ENCODE results near the gene SLC24A3.

SLC24A3 gene

DNA sequence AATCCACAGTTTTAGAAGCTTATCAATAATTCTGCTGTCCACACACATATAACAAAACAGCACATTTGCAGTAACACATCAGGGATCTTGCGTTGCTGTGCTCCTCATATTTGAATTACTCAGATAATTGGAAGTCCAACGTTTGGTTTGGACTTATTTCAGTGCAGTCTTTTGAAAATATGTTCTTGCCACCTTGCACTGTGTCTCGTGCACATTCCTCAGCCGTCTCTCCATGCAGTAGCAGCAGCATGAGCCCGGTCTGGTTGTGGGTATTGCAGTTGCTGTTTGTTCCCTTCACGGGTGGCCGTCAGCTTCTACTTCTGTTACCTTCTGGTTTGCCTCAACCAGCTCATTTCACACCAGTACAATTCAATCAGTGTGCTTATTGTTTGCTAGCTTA is 215.5 kb downstream of the SLC24A3 start:
- DNase-seq (ENCODE audit: low spot score) = no peak

DNA sequence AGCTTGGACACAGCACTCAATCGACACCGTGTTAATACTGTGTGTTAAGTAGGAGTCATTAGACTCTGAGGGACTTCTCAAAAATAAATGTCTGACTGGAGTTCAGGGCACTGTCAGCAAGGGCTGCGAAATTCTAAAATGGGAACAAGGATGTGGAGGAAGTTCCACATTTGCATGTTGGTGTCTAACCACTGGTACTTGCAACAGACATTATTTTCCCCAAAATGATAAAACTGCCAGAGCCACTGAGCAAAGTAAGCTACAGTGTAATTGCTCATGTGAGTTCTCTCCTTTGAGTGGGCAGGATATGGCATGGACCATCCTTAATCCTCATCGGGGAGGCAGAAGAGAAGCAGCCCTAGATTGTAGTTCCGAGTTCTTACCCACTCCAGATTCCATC is 215.9 kb downstream of the SLC24A3 start:
- no peak for DNase-seq (ENCODE audit: low spot score)

DNA sequence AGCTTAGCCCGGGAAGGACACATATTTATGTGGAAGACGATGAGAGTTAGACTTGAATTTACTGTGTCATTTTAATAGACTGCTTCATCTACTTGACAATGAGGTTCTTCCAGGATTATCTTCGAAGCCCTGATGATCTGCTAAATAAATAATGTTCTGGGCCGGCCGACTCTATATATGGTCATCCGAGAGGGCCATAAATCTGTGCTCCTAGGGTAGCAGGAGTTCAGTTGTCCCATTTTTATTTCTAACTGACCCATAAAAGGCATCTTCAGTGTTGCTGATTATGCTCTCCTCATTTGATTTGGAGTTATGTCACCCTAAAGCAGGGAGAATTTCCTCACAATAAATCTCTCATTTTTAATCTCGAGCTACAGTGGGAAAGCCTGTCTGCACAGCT is 217.1 kb downstream of the SLC24A3 start:
- no peak for DNase-seq (ENCODE audit: low spot score)

DNA sequence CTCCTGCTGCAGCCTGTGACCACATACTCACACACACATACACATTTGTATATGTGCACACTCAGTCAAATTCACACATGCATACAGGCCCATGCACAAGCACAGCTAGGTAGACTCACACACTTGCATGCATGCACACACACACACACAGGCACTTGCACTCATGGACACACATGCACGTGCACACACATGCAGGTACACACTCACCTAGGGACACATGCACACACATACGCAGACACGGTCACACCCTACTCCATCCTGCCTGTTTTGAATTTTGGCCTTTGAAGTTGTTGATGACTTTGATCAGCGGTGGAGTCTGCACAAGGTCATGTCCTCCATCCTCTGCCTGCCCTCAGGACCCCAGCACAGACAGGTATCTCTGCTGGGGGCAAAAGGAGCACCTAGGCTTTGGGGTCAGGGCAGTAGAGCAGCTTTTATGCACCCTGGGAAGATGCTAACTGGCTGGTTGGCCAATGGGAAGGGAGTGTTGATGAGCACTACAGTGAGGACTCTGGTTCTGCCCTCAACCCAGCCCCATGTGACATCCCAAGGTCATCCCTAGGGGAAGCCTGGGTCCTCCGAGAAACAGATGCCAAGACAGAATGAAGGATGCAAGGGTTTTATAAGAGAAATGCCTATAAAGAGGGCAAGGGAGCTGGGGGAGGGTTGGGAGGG is 218.3 kb downstream of the SLC24A3 start:
- DNase-seq (ENCODE audit: low spot score) = no peak

DNA sequence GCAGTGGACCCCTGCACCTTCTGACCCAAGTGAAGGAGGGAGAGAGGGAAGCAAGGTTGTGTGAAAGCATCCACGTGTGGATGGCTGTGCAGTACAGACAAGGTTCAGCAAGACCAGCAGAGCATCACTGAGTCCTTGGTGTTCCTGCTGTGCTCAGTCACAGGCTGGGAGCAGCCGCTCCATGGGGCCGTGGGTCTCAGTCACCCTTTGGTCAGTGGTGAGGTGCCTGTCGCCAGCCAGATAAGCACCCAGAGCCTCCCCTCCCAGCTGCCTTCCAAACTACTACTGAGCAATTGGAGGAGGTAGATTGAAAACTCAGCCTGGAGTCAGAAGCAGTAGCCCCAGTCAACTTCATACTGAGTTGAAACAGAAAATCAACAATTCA is 218.9 kb downstream of the SLC24A3 start:
- DNase-seq (ENCODE audit: low spot score) = no peak

DNA sequence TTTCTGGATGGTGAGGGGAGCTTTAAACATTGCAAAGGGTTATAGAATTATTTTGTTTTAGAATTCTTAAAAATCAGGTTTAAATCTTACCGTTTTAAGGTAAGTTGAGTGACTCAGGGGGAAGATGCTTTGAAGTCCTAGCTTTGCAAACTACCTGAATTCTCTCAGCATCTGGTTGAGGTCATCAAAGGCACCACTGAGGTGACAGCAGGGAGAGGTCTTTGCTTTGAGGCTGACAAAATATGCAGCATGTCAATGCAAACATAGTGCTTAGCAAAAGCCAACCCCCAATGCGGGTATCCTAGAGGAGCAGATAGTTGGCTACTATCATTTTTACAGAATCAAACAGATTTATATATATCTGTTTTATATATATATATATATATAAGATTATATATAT is 219.5 kb downstream of the SLC24A3 start:
- no peak for DNase-seq (ENCODE audit: low spot score)

DNA sequence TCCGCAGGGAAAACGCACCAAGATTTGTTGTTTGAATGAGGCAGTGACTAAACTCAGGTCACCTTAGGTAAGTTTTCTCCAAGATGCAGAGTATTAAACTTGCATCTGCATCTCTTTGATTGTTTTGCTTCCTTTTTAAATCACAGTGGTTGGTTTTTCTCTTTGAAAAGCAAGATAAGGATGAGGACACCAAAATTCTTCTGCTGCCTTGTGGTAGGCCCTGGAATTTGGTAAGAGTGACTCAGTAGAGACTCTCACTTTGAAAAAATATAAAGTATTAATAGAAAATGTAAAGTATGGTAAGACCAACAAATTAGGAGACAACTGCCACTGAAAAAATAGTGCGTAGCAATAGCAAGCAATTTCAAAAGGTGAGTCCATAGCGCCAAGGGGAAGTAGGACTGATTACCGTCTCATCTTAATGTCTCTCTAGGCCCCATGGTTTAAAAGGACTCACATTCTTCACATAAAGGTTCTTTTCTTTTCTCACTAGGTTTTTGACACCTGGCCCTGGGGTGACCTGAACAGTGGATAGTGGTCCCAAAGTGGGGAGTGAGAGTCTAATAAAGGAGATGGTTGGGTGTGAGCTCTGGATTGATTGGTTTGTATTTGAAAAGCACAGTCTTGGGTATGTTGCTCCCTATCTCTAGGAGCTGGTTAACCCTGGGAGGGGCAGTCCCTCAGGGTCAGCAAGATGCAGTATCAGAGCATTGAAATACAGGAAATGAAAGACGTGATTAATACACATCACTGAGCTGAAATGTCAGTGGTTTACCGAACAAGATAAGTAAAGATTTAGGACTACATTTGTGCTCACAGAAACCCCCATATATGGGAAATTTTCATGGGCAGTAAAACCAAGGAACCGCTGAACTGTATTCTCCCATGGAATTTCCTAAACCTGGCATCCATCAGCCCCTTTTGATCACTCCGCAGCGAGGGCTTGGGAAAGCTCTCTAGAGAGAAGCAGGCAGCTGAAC is 221.2 kb downstream of the SLC24A3 start:
- no peak for DNase-seq (ENCODE audit: low spot score)

DNA sequence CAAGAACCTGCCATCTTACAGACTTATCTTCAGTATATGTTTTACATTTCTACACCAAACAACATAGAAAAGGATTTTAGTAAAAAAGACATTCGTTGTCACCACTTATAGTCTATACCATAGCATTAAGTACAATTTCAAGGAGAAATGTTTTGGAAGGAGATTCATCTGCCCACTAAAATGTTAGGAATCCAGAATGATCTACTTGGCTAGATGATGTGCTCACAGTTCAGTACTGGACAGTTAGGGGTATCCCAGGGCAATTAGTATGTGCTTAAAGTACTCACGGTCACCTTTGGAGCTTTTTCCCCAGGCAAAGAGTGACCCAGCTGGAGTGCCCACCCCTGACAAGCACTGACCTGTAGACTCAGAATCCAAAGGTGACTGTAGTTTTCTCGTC is 222.9 kb downstream of the SLC24A3 start:
- no peak for DNase-seq (ENCODE audit: low spot score)

DNA sequence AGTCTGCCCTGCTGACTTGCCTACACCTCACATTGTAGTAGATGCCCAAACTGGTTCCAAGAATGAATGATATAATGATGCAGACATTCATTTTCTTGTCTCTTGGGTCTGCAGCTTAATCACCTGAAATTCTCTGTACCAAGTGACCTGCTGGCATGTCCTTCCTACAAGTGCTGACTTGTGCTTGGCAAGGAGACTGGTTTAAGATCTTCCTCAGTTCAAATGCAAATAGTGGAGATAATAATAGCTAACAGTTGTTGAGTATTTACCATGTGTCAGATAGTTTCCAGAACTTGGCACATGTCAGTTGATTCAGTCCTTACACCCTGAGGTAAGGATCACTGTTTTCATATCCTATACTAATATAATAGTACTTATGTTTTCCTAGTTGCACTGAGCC is 223.4 kb downstream of the SLC24A3 start:
- DNase-seq (ENCODE audit: low spot score) = no peak

DNA sequence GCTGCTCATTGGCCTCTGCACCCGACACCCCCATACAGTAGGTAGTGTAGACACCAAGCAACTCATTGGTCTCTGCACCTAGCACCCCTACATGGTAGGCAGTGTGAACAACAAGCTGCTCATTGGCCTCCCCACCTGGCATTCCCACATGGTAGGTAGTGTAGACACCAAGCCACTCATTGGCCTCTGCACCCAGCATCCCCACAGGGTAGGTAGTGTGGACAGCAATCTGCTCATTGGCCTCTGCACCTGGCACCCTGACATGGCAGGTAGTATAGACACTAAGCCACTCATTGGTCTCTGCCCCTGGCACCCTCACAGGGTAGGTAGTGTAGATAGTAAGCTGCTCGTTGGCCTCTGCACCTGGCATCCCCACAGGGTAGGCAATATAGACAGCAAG is 226.0 kb downstream of the SLC24A3 start:
- DNase-seq (ENCODE audit: low spot score) = no peak

DNA sequence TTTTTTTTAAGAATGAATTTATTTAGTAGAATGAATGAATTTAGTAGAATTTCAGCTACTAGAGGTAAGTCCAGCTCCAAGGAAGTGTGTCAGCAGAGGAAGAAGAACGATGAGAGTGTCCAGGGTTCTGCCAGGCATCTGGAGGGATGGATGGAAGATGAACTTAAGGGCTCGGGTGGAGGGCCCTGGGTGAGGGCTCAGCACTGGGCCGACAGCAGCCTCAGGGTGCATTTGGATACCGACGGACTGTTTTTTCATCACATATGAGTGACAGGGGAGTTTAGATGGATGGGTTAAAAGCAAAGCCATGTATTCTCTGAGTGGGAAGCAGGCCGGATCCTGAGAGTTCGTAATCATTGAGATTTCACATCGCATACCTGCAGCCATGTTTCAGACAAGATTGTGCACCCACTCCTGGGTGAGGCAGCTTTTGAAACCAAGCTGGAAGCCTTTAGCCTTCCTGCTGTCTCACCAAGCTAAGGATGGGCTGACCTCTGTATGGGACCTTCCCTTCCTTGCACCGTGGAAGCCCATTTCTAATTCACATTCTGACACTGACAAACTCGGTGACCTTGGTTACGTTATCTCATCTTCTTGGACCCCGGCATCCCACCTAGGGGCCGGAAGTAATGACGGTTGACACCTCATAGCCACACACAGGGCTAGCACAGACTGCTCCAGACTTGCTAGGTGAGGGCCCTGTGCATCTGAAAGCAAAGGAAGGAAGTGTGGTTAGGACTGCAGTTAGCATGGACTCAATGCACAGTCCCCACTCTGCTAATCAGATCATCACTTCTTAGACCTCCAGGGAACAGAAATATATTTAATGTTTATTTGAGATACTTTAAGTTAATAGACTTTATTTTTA is 228.5 kb downstream of the SLC24A3 start:
- no peak for DNase-seq (ENCODE audit: low spot score)

DNA sequence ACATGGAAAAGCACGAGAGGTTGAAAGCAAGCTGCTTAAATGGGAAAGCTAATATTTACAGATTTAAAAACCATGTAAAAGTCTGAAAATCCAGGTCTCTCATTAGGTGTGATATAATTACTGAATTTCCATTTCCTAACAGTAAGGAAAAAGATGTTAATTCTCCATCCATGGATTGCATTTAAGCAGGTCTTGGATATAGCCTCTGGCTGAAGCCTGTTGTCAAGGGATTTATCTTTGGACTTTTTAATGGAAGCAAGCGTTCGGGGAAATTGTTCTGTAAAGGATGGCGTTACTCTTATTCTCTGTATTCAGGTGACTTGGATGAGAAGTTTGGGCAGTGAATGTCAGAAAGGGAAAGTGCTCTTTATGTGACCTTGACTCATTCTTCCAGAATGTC is 233.8 kb downstream of the SLC24A3 start:
- no peak for DNase-seq (ENCODE audit: low spot score)

DNA sequence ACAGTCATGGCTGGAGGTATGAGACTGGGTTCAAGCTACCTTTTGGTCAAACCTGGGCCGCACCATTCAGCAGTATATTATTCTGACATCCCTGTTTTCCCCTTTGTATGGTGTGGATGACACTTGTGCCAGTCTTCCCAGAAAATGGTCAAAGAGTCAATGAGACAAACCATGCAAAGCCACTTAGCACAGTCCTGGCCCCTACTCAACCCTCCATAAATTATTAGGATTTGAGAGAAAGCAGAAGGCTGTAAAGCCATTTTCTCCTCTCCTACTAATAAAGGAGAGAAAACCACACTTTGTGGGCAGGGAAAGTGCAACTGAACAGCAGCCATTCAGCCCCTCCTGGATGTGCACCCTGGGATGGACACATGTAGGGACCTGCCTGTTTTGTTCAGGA is 236.2 kb downstream of the SLC24A3 start:
- no peak for DNase-seq (ENCODE audit: low spot score)

DNA sequence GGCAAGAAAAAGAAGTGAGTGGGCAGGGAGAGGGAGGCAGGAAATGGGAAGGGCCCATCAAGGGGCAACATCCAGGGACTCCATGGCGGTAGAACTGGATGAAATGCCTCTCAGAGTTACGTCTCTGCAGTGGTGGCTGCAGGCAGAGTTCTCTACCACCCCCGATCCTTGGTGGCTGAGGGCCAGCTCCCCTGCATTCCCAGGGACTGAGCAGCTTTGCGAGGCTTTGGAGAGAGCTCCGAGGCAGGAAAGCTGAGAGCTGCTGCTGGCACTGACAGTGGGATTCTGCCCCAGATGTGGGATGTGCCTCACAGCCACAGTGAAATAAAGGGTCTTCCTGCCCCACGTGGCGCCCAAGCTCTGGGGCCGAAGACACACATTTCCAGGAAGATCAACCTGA is 236.6 kb downstream of the SLC24A3 start:
- no peak for DNase-seq (ENCODE audit: low spot score)

DNA sequence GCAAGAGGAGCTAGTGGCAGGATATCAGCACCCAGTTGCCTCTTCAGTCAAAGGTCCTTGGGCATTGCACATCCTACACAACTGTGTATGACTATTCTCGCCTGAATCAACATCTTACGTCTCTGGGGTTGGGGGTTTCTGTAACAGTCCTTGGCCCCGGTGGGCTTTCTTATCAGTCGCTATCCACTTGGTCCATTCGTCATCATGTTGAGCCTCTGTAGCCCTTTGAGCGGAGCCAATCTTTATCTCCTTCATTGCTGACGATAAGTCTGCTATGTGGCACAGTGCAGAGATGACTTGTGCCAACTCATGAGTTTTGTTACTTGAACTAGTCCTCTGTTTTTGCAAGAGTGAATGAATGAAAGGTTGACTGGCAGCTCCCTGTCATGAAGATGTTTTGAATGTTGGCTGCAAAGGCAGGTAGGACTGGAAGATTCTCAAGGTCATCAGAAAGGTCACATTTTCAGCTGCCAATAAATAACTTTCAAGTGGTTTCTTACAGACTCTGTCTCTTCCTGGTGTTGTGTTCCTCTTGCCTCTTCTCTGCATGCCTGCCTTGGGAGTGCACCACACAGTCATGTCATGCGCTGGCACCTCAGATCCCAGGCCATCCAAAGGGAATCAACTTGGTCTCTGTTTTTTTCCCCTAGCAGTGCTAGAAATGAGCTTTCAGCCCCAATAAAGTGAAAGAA is 238.9 kb downstream of the SLC24A3 start:
- DNase-seq (ENCODE audit: low spot score) = no peak

DNA sequence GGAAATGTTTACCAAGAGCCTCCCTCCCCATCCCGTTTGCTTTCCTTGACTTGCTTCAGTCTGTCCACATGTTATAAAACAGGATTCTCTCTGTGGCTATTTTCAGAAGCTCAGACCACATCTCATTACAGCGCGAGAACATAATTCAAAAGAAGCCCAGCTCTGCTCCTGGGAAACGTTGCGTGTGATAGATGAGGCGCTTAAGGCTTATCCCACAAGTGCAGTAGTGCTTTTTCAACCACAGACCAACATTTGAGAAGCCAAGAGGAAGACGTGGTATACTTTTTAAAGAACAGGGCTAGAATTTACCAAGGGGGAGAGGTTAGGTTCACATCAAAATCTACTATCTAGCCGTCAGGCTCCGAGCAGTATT is 239.5 kb downstream of the SLC24A3 start:
- DNase-seq (ENCODE audit: low spot score) = no peak

DNA sequence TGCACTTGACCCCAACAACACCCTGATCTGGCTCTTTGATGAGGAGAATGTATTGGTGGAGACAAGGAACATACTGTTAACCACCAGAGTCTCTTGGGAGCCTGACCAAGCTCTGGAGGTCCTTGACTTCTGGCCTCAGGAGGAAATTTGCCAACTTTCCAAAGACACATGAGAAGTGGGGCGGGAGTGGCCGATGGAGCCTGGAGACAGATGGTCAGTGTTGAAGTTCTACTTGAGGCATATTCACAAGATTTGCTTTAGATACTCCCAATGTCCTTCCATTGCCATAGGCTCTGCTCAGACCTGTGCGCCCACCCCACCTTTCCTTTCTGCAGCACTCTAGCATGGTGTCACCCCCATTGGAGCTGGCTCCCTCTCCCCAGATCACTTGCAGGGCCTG is 241.0 kb downstream of the SLC24A3 start:
- DNase-seq (ENCODE audit: low spot score) = no peak

DNA sequence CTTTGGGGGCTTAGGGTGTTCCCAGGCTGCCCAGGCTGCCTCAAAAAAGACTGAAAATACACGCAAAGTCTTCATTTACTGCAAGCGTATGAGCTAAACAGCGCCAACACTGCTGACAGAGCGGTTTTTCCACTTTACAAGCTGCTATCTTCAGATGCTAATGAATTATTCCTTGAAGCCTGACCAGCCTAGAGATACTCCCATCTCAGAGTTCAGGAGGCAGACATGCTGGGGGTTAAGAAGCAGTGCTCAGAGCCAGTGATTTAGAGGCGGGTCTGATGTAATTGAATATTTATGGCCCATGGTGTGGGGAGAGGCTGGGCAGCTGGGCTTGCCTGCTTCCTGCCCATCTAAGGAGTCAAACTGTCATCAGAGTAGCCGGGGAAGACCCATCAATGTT is 241.4 kb downstream of the SLC24A3 start:
- no peak for DNase-seq (ENCODE audit: low spot score)

DNA sequence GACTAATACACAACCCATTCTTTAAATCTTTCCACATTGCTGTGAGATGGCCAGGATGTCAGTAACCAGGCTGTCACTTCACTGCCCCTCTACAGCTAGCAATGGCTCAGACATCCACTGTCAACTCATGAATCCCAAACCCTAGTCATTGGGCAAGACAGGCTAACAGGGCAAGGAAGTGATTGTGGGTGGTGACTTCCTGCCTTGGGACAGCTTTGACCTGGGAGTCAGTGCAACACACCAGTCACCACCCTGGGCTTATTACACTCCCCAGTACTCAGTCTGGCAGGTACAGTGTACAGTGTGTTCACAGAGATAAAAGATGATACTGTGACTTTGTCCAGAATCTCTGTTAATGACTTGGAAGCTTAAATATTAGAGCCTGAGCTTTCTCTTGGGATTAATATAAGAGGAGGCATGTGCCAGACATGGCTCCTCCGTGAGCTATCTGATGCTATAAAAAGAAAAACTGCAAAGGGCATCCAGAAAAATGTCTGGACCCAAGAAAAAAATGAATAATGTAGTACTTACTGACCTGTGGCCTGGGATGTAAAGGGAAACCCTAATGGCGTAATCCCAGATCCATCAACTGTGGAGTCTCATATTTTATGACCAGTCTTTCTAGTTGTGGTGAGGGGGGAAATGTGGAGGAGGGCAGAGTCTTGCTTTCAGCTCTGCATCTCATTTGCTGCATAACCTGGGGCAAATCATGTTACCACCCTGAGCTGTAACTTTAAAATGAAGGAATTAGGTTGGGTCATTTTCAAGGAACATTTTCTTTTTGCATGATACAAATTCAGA is 244.4 kb downstream of the SLC24A3 start:
- DNase-seq (ENCODE audit: low spot score) = no peak

DNA sequence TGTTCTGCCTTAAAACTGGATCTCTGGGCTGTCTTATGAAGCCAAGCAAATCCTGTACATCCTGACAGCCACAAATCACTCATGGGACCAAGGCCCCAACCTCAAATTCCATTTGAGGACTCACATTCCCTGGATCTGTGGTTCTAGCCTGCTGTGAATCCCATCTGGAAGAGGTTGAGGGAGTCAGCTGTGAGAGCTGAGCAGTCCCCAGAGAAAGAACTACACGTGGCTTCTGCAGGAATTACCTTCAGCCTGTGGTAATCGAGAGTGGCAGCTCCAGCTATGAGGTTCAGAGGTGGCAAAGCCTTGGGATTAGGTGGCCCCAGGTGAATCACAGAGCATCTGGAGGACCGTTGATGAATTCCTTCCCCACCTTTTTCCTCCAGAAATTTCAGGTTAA is 245.2 kb downstream of the SLC24A3 start:
- DNase-seq (ENCODE audit: low spot score) = no peak

DNA sequence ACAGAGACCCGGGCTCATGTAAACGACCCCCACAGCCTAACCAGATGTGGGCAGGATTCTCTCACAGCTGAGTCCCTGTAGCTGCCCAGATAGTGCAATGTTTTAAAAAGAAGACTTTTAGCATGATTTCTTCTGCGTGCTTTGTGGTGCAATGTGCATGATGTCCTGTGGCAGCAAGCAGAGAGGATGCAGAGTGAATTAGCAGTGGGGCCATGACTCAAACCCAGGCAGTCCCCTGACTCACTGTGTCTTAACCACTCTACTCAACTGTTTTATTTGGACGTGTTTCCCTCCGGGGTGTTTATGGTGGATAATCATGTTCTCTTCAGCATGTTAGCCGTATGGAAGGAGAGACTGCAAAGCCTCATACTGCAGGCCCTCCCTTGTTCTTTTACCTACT is 247.9 kb downstream of the SLC24A3 start:
- no peak for DNase-seq (ENCODE audit: low spot score)
